ENCODE measurements around the gene KIF2A.

KIF2A gene

GRCh38 chr5:62306896-62307689, 1.1 kb downstream of the KIF2A start:
- WGBS, 2 experiments = 7 to 8% methylated on average over 33 of the region's 33 CpGs
- no peaks in the 10 kb centered on the region for H3K27me3 ChIP-seq (ENCODE audit: control insufficient read depth, insufficient read depth, low read length, poor library complexity, severe bottlenecking)
- no peaks in the 10 kb centered on the region for H3K4me1 ChIP-seq (ENCODE audit: control insufficient read depth, insufficient read depth, low read length)
- peak overlapping the region; percentile 92 for H3K27ac ChIP-seq (ENCODE audit: insufficient read depth, low read depth, low read length, poor library complexity, severe bottlenecking)
- peak overlapping the region; percentile 77 for H3K4me3 ChIP-seq (ENCODE audit: insufficient read depth, low read depth, low read length)
- no peaks in the 10 kb centered on the region for H3K9me3 ChIP-seq (ENCODE audit: control insufficient read depth, low read length)
- no peaks in the 10 kb centered on the region for H3K36me3 ChIP-seq (ENCODE audit: control insufficient read depth, insufficient read depth, low read length)

DNA sequence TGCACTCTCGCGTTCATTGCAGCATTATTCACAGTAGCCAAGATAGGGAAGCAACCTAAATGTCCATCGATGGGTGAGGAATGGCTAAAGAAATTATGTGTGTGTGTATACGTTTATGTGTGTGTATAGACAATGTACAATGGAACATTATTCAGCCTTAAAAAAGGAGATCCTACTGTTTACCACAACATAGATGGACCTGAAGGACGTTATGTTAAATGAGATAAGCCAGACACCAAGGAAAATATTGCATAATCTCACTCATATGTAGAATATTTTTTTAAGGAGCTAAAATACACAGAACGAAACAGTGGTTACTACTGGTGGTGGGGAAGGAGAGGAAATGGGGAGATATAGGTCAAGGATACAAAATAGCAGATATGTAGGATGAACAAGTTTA, 2.4 kb downstream of the KIF2A start:
- Histone ChIP-seq H3K4me3 (ENCODE audit: insufficient read depth, low read depth, low read length) (no peak overlapping the region), H3K36me3 (ENCODE audit: control insufficient read depth, insufficient read depth, low read length) (no peaks in the 10 kb centered on the region), H3K9me3 (ENCODE audit: control insufficient read depth, low read length) (no peaks in the 10 kb centered on the region), H3K27me3 (ENCODE audit: control insufficient read depth, insufficient read depth, low read length, poor library complexity, severe bottlenecking) (no peaks in the 10 kb centered on the region), H3K27ac (ENCODE audit: insufficient read depth, low read depth, low read length, poor library complexity, severe bottlenecking) (no peak overlapping the region), H3K4me1 (ENCODE audit: control insufficient read depth, insufficient read depth, low read length) (no peaks in the 10 kb centered on the region)
- 89 to 98% methylated on average over 5 to 6 of the region's 6 CpGs for WGBS, 2 experiments

- whole genome bisulfite sequencing, 2 experiments = 94 to 100% methylated on average over 2 to 4 of the region's 4 CpGs
- Histone ChIP-seq H3K27me3 (ENCODE audit: control insufficient read depth, insufficient read depth, low read length, poor library complexity, severe bottlenecking) (no peaks in the 10 kb centered on the region), H3K27ac (ENCODE audit: insufficient read depth, low read depth, low read length, poor library complexity, severe bottlenecking) (no peak overlapping the region), H3K4me1 (ENCODE audit: control insufficient read depth, insufficient read depth, low read length) (no peaks in the 10 kb centered on the region), H3K9me3 (ENCODE audit: control insufficient read depth, low read length) (no peaks in the 10 kb centered on the region), H3K36me3 (ENCODE audit: control insufficient read depth, insufficient read depth, low read length) (no peaks in the 10 kb centered on the region), H3K4me3 (ENCODE audit: insufficient read depth, low read depth, low read length) (no peak overlapping the region)
These were observed 3.1 kb downstream of the KIF2A start for GRCh38 chr5:62309107-62309506.

DNA sequence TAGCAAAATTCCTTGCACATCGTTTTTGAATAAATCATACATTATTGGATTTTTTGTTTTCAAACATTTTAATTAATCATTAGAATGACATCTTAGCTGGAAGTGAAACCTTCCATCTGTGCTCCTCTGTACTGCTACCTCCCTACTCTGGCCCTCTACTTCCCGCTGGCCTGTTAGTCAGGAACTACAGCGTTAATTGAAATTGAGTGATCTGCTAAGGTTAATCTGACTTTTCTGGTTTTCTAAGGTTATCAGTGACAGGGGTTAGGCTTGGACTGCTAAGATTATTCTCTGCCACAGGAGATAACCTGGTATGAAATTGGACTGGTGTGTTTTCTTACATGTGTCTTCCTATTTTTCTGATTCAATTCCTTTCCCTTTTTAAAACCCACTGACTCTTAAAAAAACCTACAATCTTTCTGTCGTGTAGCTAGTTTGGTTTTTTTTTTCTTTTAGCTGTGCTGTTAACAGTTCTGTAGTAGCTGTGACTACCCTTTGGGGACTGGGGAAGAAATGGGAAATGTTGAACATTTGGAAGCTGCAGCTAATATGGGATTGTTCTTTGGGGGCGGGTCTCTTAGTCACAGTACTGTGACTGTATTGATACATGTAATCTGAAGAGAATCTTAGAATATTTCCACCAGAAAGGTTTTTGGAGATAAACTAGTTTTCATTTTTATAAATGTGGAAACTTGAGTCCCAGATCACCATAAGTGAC, 4.6 kb downstream of the KIF2A start:
- 94 to 96% methylated on average over 4 to 5 of the region's 5 CpGs for WGBS, 2 experiments
- no peak overlapping the region for H3K27ac ChIP-seq (ENCODE audit: insufficient read depth, low read depth, low read length, poor library complexity, severe bottlenecking)

DNA sequence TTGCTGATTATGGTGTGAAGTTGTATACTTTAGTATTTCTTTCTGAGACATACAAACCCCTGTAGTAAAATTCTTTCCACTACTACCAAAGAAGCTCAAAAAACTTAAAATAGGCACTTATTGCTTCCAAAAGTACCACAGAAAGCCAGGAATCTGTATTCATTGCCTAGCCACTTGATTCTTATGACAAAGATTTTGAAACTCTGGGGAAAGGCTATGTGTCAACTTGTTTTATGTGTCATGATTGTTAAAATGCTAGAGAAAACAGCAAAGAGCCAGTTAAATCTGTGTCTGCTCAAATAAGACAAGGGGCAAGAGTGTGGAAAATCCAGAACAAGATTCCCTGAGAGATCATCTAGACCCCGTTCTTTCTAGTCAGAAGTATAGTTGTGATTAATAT, 6.0 kb downstream of the KIF2A start:
- Histone ChIP-seq H3K4me1 (ENCODE audit: control insufficient read depth, insufficient read depth, low read length) (no peaks in the 10 kb centered on the region), H3K36me3 (ENCODE audit: control insufficient read depth, insufficient read depth, low read length) (no peaks in the 10 kb centered on the region), H3K9me3 (ENCODE audit: control insufficient read depth, low read length) (no peaks in the 10 kb centered on the region), H3K27ac (ENCODE audit: insufficient read depth, low read depth, low read length, poor library complexity, severe bottlenecking) (no peak overlapping the region), H3K27me3 (ENCODE audit: control insufficient read depth, insufficient read depth, low read length, poor library complexity, severe bottlenecking) (no peaks in the 10 kb centered on the region), H3K4me3 (ENCODE audit: insufficient read depth, low read depth, low read length) (no peak overlapping the region)
- WGBS, 2 experiments = 100% methylated on average over 1 of the region's 1 CpG; no CpG with 5 or more reads in 1 of the 2 experiments

More for the DNA sequence above, 4.6 kb downstream of the KIF2A start:
- Histone ChIP-seq H3K27me3 (ENCODE audit: control insufficient read depth, insufficient read depth, low read length, poor library complexity, severe bottlenecking) (no peaks in the 10 kb centered on the region), H3K36me3 (ENCODE audit: control insufficient read depth, insufficient read depth, low read length) (no peaks in the 10 kb centered on the region), H3K4me3 (ENCODE audit: insufficient read depth, low read depth, low read length) (no peak overlapping the region), H3K4me1 (ENCODE audit: control insufficient read depth, insufficient read depth, low read length) (no peaks in the 10 kb centered on the region), H3K9me3 (ENCODE audit: control insufficient read depth, low read length) (no peaks in the 10 kb centered on the region)

GRCh38 chr5:62312674-62313073, 6.7 kb downstream of the KIF2A start:
- H3K4me3 ChIP-seq (ENCODE audit: insufficient read depth, low read depth, low read length) = no peak overlapping the region
- H3K36me3 ChIP-seq (ENCODE audit: control insufficient read depth, insufficient read depth, low read length) = no peaks in the 10 kb centered on the region
- H3K4me1 ChIP-seq (ENCODE audit: control insufficient read depth, insufficient read depth, low read length) = no peaks in the 10 kb centered on the region
- no peaks in the 10 kb centered on the region for H3K27me3 ChIP-seq (ENCODE audit: control insufficient read depth, insufficient read depth, low read length, poor library complexity, severe bottlenecking)
- no peaks in the 10 kb centered on the region for H3K9me3 ChIP-seq (ENCODE audit: control insufficient read depth, low read length)
- H3K27ac ChIP-seq (ENCODE audit: insufficient read depth, low read depth, low read length, poor library complexity, severe bottlenecking) = no peak overlapping the region
- WGBS, 2 experiments = no CpG with 5 or more reads among the region's 1 CpG

- no peak overlapping the region for H3K27ac ChIP-seq (ENCODE audit: insufficient read depth, low read depth, low read length, poor library complexity, severe bottlenecking)
- H3K4me3 ChIP-seq (ENCODE audit: insufficient read depth, low read depth, low read length) = no peak overlapping the region
- no peaks in the 10 kb centered on the region for H3K27me3 ChIP-seq (ENCODE audit: control insufficient read depth, insufficient read depth, low read length, poor library complexity, severe bottlenecking)
- 91 to 100% methylated on average over 2 of the region's 2 CpGs for WGBS, 2 experiments
- no peaks in the 10 kb centered on the region for H3K36me3 ChIP-seq (ENCODE audit: control insufficient read depth, insufficient read depth, low read length)
- no peaks in the 10 kb centered on the region for H3K9me3 ChIP-seq (ENCODE audit: control insufficient read depth, low read length)
- H3K4me1 ChIP-seq (ENCODE audit: control insufficient read depth, insufficient read depth, low read length) = no peaks in the 10 kb centered on the region
These were observed 8.3 kb downstream of the KIF2A start for GRCh38 chr5:62314213-62314830.

GRCh38 chr5:62315376-62316175, 9.6 kb downstream of the KIF2A start:
- H3K9me3 ChIP-seq (ENCODE audit: control insufficient read depth, low read length) = no peaks in the 10 kb centered on the region
- H3K27me3 ChIP-seq (ENCODE audit: control insufficient read depth, insufficient read depth, low read length, poor library complexity, severe bottlenecking) = no peaks in the 10 kb centered on the region
- H3K27ac ChIP-seq (ENCODE audit: insufficient read depth, low read depth, low read length, poor library complexity, severe bottlenecking) = no peak overlapping the region
- no peaks in the 10 kb centered on the region for H3K36me3 ChIP-seq (ENCODE audit: control insufficient read depth, insufficient read depth, low read length)
- H3K4me3 ChIP-seq (ENCODE audit: insufficient read depth, low read depth, low read length) = no peak overlapping the region
- WGBS, 2 experiments = 89% methylated on average over 2 of the region's 2 CpGs
- H3K4me1 ChIP-seq (ENCODE audit: control insufficient read depth, insufficient read depth, low read length) = no peaks in the 10 kb centered on the region

DNA sequence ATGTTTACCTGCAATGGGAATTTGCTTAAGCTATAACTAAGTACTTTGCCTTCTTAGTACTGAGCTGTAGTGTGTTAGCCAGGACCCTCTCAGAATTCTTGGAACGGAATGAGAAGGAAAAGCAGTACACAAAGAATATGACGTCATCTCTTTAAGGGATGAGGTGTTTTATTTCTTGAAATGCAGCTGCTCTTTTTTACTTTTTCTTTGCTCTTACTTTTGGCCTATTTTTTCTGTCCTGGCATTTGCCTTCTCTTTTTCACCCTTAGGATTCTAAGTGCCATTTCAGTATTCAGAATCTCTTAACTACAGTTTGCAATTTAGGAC, 10.1 kb downstream of the KIF2A start:
- H3K27ac ChIP-seq (ENCODE audit: insufficient read depth, low read depth, low read length, poor library complexity, severe bottlenecking) = no peak overlapping the region

GRCh38 chr5:62317810-62318209, 11.8 kb downstream of the KIF2A start:
- 88 to 98% methylated on average over 3 of the region's 3 CpGs for WGBS, 2 experiments
- no peaks in the 10 kb centered on the region for H3K36me3 ChIP-seq (ENCODE audit: control insufficient read depth, insufficient read depth, low read length)

More for the DNA sequence above, 10.1 kb downstream of the KIF2A start:
- WGBS, 2 experiments = 44 to 48% methylated on average over 2 of the region's 2 CpGs
- H3K4me1 ChIP-seq (ENCODE audit: control insufficient read depth, insufficient read depth, low read length) = no peaks in the 10 kb centered on the region
- H3K36me3 ChIP-seq (ENCODE audit: control insufficient read depth, insufficient read depth, low read length) = no peaks in the 10 kb centered on the region
- H3K4me3 ChIP-seq (ENCODE audit: insufficient read depth, low read depth, low read length) = no peak overlapping the region
- no peaks in the 10 kb centered on the region for H3K27me3 ChIP-seq (ENCODE audit: control insufficient read depth, insufficient read depth, low read length, poor library complexity, severe bottlenecking)
- no peaks in the 10 kb centered on the region for H3K9me3 ChIP-seq (ENCODE audit: control insufficient read depth, low read length)

More at GRCh38 chr5:62317810-62318209, 11.8 kb downstream of the KIF2A start:
- no peak overlapping the region for H3K27ac ChIP-seq (ENCODE audit: insufficient read depth, low read depth, low read length, poor library complexity, severe bottlenecking)
- no peaks in the 10 kb centered on the region for H3K9me3 ChIP-seq (ENCODE audit: control insufficient read depth, low read length)
- H3K4me3 ChIP-seq (ENCODE audit: insufficient read depth, low read depth, low read length) = no peak overlapping the region
- no peaks in the 10 kb centered on the region for H3K27me3 ChIP-seq (ENCODE audit: control insufficient read depth, insufficient read depth, low read length, poor library complexity, severe bottlenecking)
- H3K4me1 ChIP-seq (ENCODE audit: control insufficient read depth, insufficient read depth, low read length) = no peaks in the 10 kb centered on the region
